NAMALWA (cell line): ENCODE measurements around the gene TAPBPL.

ENCODE experiments used
- DNase-seq: peaks from one replicate; pipeline ENCODE4 v3.0.0-alpha.2; 2015; ENCODE audit warnings: low spot score

Gene TAPBPL

GRCh38 chr12:6435961-6436715, 15.7 kb upstream of the TAPBPL start:
- no peak for DNase-seq

GRCh38 chr12:6437586-6437985, 14.3 kb upstream of the TAPBPL start:
- DNase-seq, result no peak

GRCh38 chr12:6438345-6438744, 13.5 kb upstream of the TAPBPL start:
- no peak for DNase-seq

- DNase-seq, result no peak
Measured at GRCh38 chr12:6440391-6440790, 11.5 kb upstream of the TAPBPL start.

- DNase-seq, result peak; percentile 55
Measured at GRCh38 chr12:6442836-6443235, 9.0 kb upstream of the TAPBPL start.

GRCh38 chr12:6443361-6443983, 8.4 kb upstream of the TAPBPL start:
- DNase-seq, result peak; percentile 94

- peak; percentile 79 for DNase-seq
Measured at GRCh38 chr12:6444031-6444430, 7.8 kb upstream of the TAPBPL start.

- peak; percentile 83 for DNase-seq
Measured at GRCh38 chr12:6444704-6445688, 6.8 kb upstream of the TAPBPL start, which contains the start of gene CD27. Gene CD27 (plus strand): TSS chr12:6444955. CDS start chr12:6445096, 141 bp downstream.

GRCh38 chr12:6450091-6450868, 1.6 kb upstream of the TAPBPL start:
- DNase-seq, result peak; percentile 16

GRCh38 chr12:6450869-6451347, 934 bp upstream of the TAPBPL start:
- DNase-seq, result no peak

- DNase-seq, result no peak
Measured at GRCh38 chr12:6452245-6452943, 552 bp downstream of the TAPBPL start.

GRCh38 chr12:6452944-6453630, 1.2 kb downstream of the TAPBPL start:
- DNase-seq, result no peak

GRCh38 chr12:6457220-6457945, 5.5 kb downstream of the TAPBPL start:
- DNase-seq, result no peak

- no peak for DNase-seq
Measured at GRCh38 chr12:6458281-6459003, 6.6 kb downstream of the TAPBPL start.

- no peak for DNase-seq
Measured at GRCh38 chr12:6459004-6459337, 7.1 kb downstream of the TAPBPL start.

GRCh38 chr12:6460751-6461371, 9.0 kb downstream of the TAPBPL start:
- peak; percentile 64 for DNase-seq

GRCh38 chr12:6461401-6462233, 9.8 kb downstream of the TAPBPL start:
- peak; percentile 95 for DNase-seq
